HCT116 (cell line): ENCODE measurements around the gene PLPPR2. TPM values are rescaled to one million over a fixed set of nuclear protein-coding genes. Genes with fewer than 3 reads are reported as not detected.

Experiments used
- ATAC-seq: fragments of 200-7000 bp; cut with Tn5 transposase; 2 replicates; pipeline ENCODE4 v1.9.1; 2020; ENCODE audit warnings: mild to moderate bottlenecking, moderate library complexity
- BruUV-seq: library from RNA; stranded (reverse); fragments of 400-500 nt; replicated peaks from 2 replicates; lab custom pipeline; 2021; lab: Mats Ljungman, UMichigan
- CTCF ChIA-PET: fragments of 300-600 bp; sonication (Branson Sonifier 250); formaldehyde crosslinking; loops from one replicate; lab custom pipeline; 2021; ENCODE audit warnings: antibody characterized with exemption; lab: Charles Lee
- POLR2A ChIA-PET: fragments of 300-600, 350-600 bp; sonication (Branson Sonifier 250); formaldehyde crosslinking; loops from one replicate; lab custom pipeline; 2021; ENCODE audit warnings: antibody characterized with exemption; lab: Charles Lee
- RAD21 ChIA-PET, 2 experiments: fragments of 300-600 bp; sonication (Branson Sonifier 250); formaldehyde crosslinking; loops; one replicate each; lab custom pipeline; 2023; ENCODE audit warnings: low total read pairs in 2 of 2; ENCODE audit not compliant: uncharacterized antibody in 2 of 2, unreplicated experiment in 2 of 2, low non-redundant PET in 1 of 2; lab: Charles Lee
- DNase-seq: peaks from one replicate; pipeline ENCODE4 v3.0.0-alpha.2; 2010; ENCODE audit warnings: low read depth, low spot score
- H2AFZ ChIP-seq: fragments of 200-600 bp; shearing (Covaris generic), sonication (generic); 2 replicates; pipeline ENCODE4 v1.6.1; 2017; ENCODE audit warnings: low read depth, mixed run types, mixed read lengths, antibody characterized with exemption, low read length; ENCODE audit not compliant: poor library complexity, severe bottlenecking
- H3K27ac ChIP-seq: 2 replicates; pipeline ENCODE4 v1.5.1; 2012; ENCODE audit warnings: low read depth, low read length
- H3K27me3 ChIP-seq: fragments of 200-600 bp; sonication (generic); 2 replicates; pipeline ENCODE4 v1.6.1; 2016; ENCODE audit warnings: mixed run types, low read length, mixed read lengths; ENCODE audit not compliant: insufficient read depth
- H3K36me3 ChIP-seq, 2 experiments: fragments of 200-500 bp in 1 of 2; fragments of 200-600 bp in 1 of 2; sonication (Bioruptor generic) in 1 of 2; sonication (generic) in 1 of 2; 2 replicates each; pipeline versions ENCODE4 v1.5.1 to v1.6.1; 2014 to 2016; ENCODE audit warnings: low read length in 2 of 2, inconsistent platforms in 1 of 2, mixed read lengths in 1 of 2, mixed run types in 1 of 2; ENCODE audit not compliant: insufficient read depth in 2 of 2, control insufficient read depth in 1 of 2
- H3K4me1 ChIP-seq, 2 experiments: fragments of 200-600 bp in 1 of 2; sonication (generic) in 1 of 2; 2 replicates each; pipeline versions ENCODE4 v1.5.1 to v1.6.1; 2012 to 2017; ENCODE audit warnings: low read length in 2 of 2, inconsistent platforms in 1 of 2, mild to moderate bottlenecking in 1 of 2, mixed read lengths in 1 of 2, mixed run types in 1 of 2, moderate library complexity in 1 of 2; ENCODE audit not compliant: insufficient read depth in 2 of 2, control insufficient read depth in 1 of 2
- H3K4me2 ChIP-seq: fragments of 200-600 bp; sonication (generic); 2 replicates; pipeline ENCODE4 v1.6.1; 2017; ENCODE audit warnings: mixed run types, low read length, mixed read lengths
- H3K4me3 ChIP-seq, 2 experiments: fragments of 200-600 bp in 1 of 2; sonication (generic) in 1 of 2; replicated peaks in 1 of 2; 2 replicates each; pipeline ENCODE4 v1.5.1; 2011 to 2016; ENCODE audit warnings: low read length in 2 of 2, control low read depth in 1 of 2, low read depth in 1 of 2, mild to moderate bottlenecking in 1 of 2, mixed read lengths in 1 of 2, mixed run types in 1 of 2
- H3K79me2 ChIP-seq: fragments of 200-600 bp; sonication (generic); 2 replicates; pipeline ENCODE4 v1.6.1; 2017; ENCODE audit warnings: mild to moderate bottlenecking, mixed run types, low read length, moderate library complexity, mixed read lengths; ENCODE audit not compliant: insufficient read depth
- H3K9ac ChIP-seq: fragments of 200-600 bp; sonication (generic); 2 replicates; pipeline ENCODE4 v1.6.1; 2016; ENCODE audit warnings: low read length, mixed read lengths
- H3K9me2 ChIP-seq: fragments of 200-600 bp; sonication (generic), shearing (Covaris generic); 2 replicates; pipeline ENCODE4 v1.6.1; 2017; ENCODE audit warnings: mixed run types, mild to moderate bottlenecking, moderate library complexity; ENCODE audit not compliant: insufficient read depth
- H3K9me3 ChIP-seq, 2 experiments: fragments of 200-500 bp in 1 of 2; fragments of 200-600 bp in 1 of 2; sonication (Bioruptor generic) in 1 of 2; sonication (generic) in 1 of 2; 2 replicates each; pipeline ENCODE4 v1.6.1; 2014 to 2017; ENCODE audit warnings: low read length in 2 of 2, mixed read lengths in 2 of 2, inconsistent platforms in 1 of 2, low read depth in 1 of 2, mild to moderate bottlenecking in 1 of 2, mixed run types in 1 of 2, moderate library complexity in 1 of 2; ENCODE audit not compliant: control insufficient read depth in 1 of 2, insufficient read depth in 1 of 2
- H4K20me1 ChIP-seq: fragments of 200-600 bp; sonication (generic), shearing (Covaris generic); 2 replicates; pipeline ENCODE4 v1.6.1; 2017; ENCODE audit warnings: mixed run types, mild to moderate bottlenecking, moderate library complexity; ENCODE audit not compliant: insufficient read depth
- ATF3 ChIP-seq: IDR thresholded peaks from 2 replicates; pipeline ENCODE4 v1.6.1; 2012
- CEBPB ChIP-seq: IDR thresholded peaks from 2 replicates; pipeline ENCODE4 v1.6.1; 2012; ENCODE audit warnings: low read depth
- CTCF ChIP-seq, 3 experiments: fragments of 200-600 bp in 1 of 3; sonication (generic) in 1 of 3; IDR thresholded peaks in 2 of 3; conservative IDR thresholded peaks in 1 of 3; 2 replicates each; pipeline ENCODE4 v1.5.1; 2012 to 2017; ENCODE audit warnings: low read depth in 2 of 3, low read length in 2 of 3, antibody characterized with exemption in 1 of 3, borderline replicate concordance in 1 of 3, control low read depth in 1 of 3, mild to moderate bottlenecking in 1 of 3, mixed read lengths in 1 of 3, mixed run types in 1 of 3, moderate library complexity in 1 of 3; ENCODE audit not compliant: insufficient read depth in 1 of 3
- EZH2 ChIP-seq: fragments of 200-600 bp; sonication (generic); IDR thresholded peaks from 2 replicates; pipeline ENCODE4 v1.6.1; 2017; ENCODE audit warnings: antibody characterized with exemption, mixed run types
- EZH2phosphoT487 ChIP-seq: fragments of 200-600 bp; IDR thresholded peaks from 2 replicates; pipeline ENCODE4 v1.6.1; 2018; ENCODE audit warnings: antibody characterized with exemption, borderline replicate concordance
- FOSL1 ChIP-seq: IDR thresholded peaks from 2 replicates; pipeline ENCODE4 v1.6.1; 2012; ENCODE audit warnings: low read depth
- JUND ChIP-seq: IDR thresholded peaks from 2 replicates; pipeline ENCODE4 v1.6.1; 2012
- MAX ChIP-seq: IDR thresholded peaks from 2 replicates; pipeline ENCODE4 v1.6.1; 2012
- RAD21 ChIP-seq: IDR thresholded peaks from 2 replicates; pipeline ENCODE4 v1.6.1; 2012; ENCODE audit warnings: low read depth, mild to moderate bottlenecking
- SIN3A ChIP-seq: IDR thresholded peaks from 2 replicates; pipeline ENCODE4 v1.6.1; 2012; ENCODE audit warnings: low read depth
- SP1 ChIP-seq: IDR thresholded peaks from 2 replicates; pipeline ENCODE4 v1.6.1; 2012; ENCODE audit warnings: low read depth
- SRF ChIP-seq: IDR thresholded peaks from 2 replicates; pipeline ENCODE4 v1.6.1; 2012; ENCODE audit warnings: low read depth
- TCF7L2 ChIP-seq: IDR thresholded peaks from 2 replicates; pipeline ENCODE4 v1.7.0; 2011; ENCODE audit warnings: borderline replicate concordance, inconsistent platforms; ENCODE audit not compliant: insufficient read depth, insufficient read length; ENCODE audit errors: extremely low read depth
- ZNF274 ChIP-seq: fragments of 200-500 bp; sonication (Bioruptor generic); IDR thresholded peaks from 2 replicates; pipeline ENCODE4 v1.6.1; 2014; ENCODE audit warnings: mild to moderate bottlenecking, low read depth, low read length, inconsistent platforms
- intact Hi-C: fragments of 100-400 bp; cut with micrococcal nuclease; formaldehyde crosslinking; loops from 2 replicates; pipeline ENCODE4 v1.10.0; 2022
- total RNA-seq: library from RNA; stranded (reverse); gene quantifications from one replicate; pipeline ENCODE4 v1.2.1, GENCODE V29; 2021; ENCODE audit not compliant: unreplicated experiment

The PLPPR2 gene
- total RNA-seq, 1 experiment from 2014 or later = 23.2 TPM

GRCh38 chr19:11404588-11405222 lies 49.5 kb downstream of the PLPPR2 start:
- no peak overlapping the region for H3K4me3 ChIP-seq
- H4K20me1 ChIP-seq = no peaks in the 10 kb centered on the region
- no peak overlapping the region for H3K9ac ChIP-seq
- H3K9me2 ChIP-seq = no peaks in the 10 kb centered on the region
- no peak for ATAC-seq
- RAD21 ChIA-PET = no interaction called here
- no TSS peak for BruUV-seq
- no peak for TF ChIP-seq CEBPB
- no peak for TF ChIP-seq ATF3
- TF ChIP-seq EZH2 = no peak
- TF ChIP-seq JUND = no peak
- no peak for TF ChIP-seq SP1
- TF ChIP-seq SRF = no peak
- no peak for TF ChIP-seq TCF7L2
- TF ChIP-seq FOSL1 = no peak
- TF ChIP-seq EZH2phosphoT487 = no peak
- TF ChIP-seq ZNF274 = no peak
- TF ChIP-seq RAD21 = no peak
- TF ChIP-seq SIN3A = no peak
- no peak for TF ChIP-seq CTCF (IDR thresholded peaks at IDR 0.05 in 2 of 3, conservative IDR thresholded peaks at IDR 0.05 in 1 of 3; ENCODE audit: borderline replicate concordance in 1 of 3, insufficient read depth in 1 of 3, low read depth in 2 of 3, low read length in 2 of 3)
- no peak for TF ChIP-seq MAX
- H3K79me2 ChIP-seq = no peaks in the 10 kb centered on the region
- no peaks in the 10 kb centered on the region for H3K4me1 ChIP-seq
- peaks cover 17 to 18% of the 10 kb centered on the region in 2 experiments; a peak in 3 of 4 replicates for H3K36me3 ChIP-seq
- intact Hi-C loops = no loop called here
- CTCF ChIA-PET = no interaction called here
- no peak overlapping the region for H3K27ac ChIP-seq
- no peak overlapping the region for H3K4me2 ChIP-seq
- POLR2A ChIA-PET = no interaction called here
- H3K27me3 ChIP-seq = no peaks in the 10 kb centered on the region
- H3K9me3 ChIP-seq = no peaks in the 10 kb centered on the region
- no peak overlapping the region for H2AFZ ChIP-seq
- DNase-seq = no peak
